ENCODE measurements around the gene ST6GALNAC5.
"Not testable (repeated sequence)": the region's sequence is repeated elsewhere in the genome, so short reads cannot be mapped to it uniquely, and the experiment has no call there.

Gene ST6GALNAC5

GRCh38 chr1:76867342-76868130 lies at the start of gene ST6GALNAC5:
Gene ST6GALNAC5, plus strand, starts transcription at chr1:76867480.
- no peak for TF ChIP-seq CTCF (conservative IDR thresholded peaks at IDR 0.05)
- TF ChIP-seq ZFX (IDR thresholded peaks at IDR 0.05), result no peak
- no peak within 1 kb of the TSS; the same call in 1 of the 2 replicates for H3K27ac ChIP-seq

DNA sequence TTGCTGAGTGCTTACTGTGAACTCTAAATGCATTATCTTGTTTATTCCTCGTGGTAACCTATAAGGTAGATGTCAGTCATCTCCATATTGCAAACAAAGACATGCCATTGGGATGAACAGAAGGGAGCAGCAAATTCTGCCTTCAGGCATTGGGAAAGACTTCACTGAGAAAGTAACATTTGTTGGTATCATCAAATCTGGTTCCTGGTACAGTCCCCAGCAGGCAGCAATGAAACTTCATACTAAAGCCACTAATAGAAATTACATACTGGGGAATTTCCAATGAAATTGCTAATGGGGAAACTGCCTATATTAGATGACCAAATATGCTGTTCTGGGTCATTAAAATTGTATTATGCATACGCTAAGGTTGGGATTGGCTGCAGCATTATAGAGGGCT lies 47.3 kb upstream of the ST6GALNAC5 start:
- TF ChIP-seq ZFX (IDR thresholded peaks at IDR 0.05) (no peak), CTCF (conservative IDR thresholded peaks at IDR 0.05) (no peak)
- H3K27ac ChIP-seq, result no peak overlapping the region

- H3K27ac ChIP-seq, result not testable (repeated sequence)
Observed at GRCh38 chr1:76822961-76823360, 44.3 kb upstream of the ST6GALNAC5 start.

- no peak for TF ChIP-seq CTCF (conservative IDR thresholded peaks at IDR 0.05)
- TF ChIP-seq ZFX (IDR thresholded peaks at IDR 0.05), result no peak
- H3K27ac ChIP-seq, result no peak overlapping the region
Observed at GRCh38 chr1:76824106-76824505, 43.2 kb upstream of the ST6GALNAC5 start.

GRCh38 chr1:76826072-76826845 lies 41.0 kb upstream of the ST6GALNAC5 start:
- H3K27ac ChIP-seq, result no peak overlapping the region
- TF ChIP-seq CTCF (conservative IDR thresholded peaks at IDR 0.05) (no peak), ZFX (IDR thresholded peaks at IDR 0.05) (no peak)

- no peak overlapping the region for H3K27ac ChIP-seq
Observed at GRCh38 chr1:76827066-76827465, 40.2 kb upstream of the ST6GALNAC5 start.

GRCh38 chr1:76830373-76830772 lies 36.9 kb upstream of the ST6GALNAC5 start:
- no peak overlapping the region for H3K27ac ChIP-seq
- TF ChIP-seq CTCF (conservative IDR thresholded peaks at IDR 0.05) (no peak), ZFX (IDR thresholded peaks at IDR 0.05) (no peak)

More at GRCh38 chr1:76827066-76827465, 40.2 kb upstream of the ST6GALNAC5 start:
- TF ChIP-seq ZFX (IDR thresholded peaks at IDR 0.05) (no peak), CTCF (conservative IDR thresholded peaks at IDR 0.05) (no peak)

Data from C4-2B (cell line).